HCT116 (cell line): ENCODE measurements around the gene NUP210. TPM values are rescaled to one million over a fixed set of nuclear protein-coding genes. Genes with fewer than 3 reads are reported as not detected.

Experiments
- ATAC-seq: fragments of 200-7000 bp; cut with Tn5 transposase; 2 replicates; pipeline ENCODE4 v1.9.1; 2020; ENCODE audit warnings: mild to moderate bottlenecking, moderate library complexity
- BruUV-seq: library from RNA; stranded (reverse); fragments of 400-500 nt; replicated peaks from 2 replicates; lab custom pipeline; 2021; lab: Mats Ljungman, UMichigan
- CTCF ChIA-PET: fragments of 300-600 bp; sonication (Branson Sonifier 250); formaldehyde crosslinking; loops from one replicate; lab custom pipeline; 2021; ENCODE audit warnings: antibody characterized with exemption; lab: Charles Lee
- POLR2A ChIA-PET: fragments of 300-600, 350-600 bp; sonication (Branson Sonifier 250); formaldehyde crosslinking; loops from one replicate; lab custom pipeline; 2021; ENCODE audit warnings: antibody characterized with exemption; lab: Charles Lee
- RAD21 ChIA-PET, 2 experiments: fragments of 300-600 bp; sonication (Branson Sonifier 250); formaldehyde crosslinking; loops; one replicate each; lab custom pipeline; 2023; ENCODE audit warnings: low total read pairs in 2 of 2; ENCODE audit not compliant: uncharacterized antibody in 2 of 2, unreplicated experiment in 2 of 2, low non-redundant PET in 1 of 2; lab: Charles Lee
- DNase-seq: peaks from one replicate; pipeline ENCODE4 v3.0.0-alpha.2; 2010; ENCODE audit warnings: low read depth, low spot score
- H2AFZ ChIP-seq: fragments of 200-600 bp; shearing (Covaris generic), sonication (generic); 2 replicates; pipeline ENCODE4 v1.6.1; 2017; ENCODE audit warnings: low read depth, mixed run types, mixed read lengths, antibody characterized with exemption, low read length; ENCODE audit not compliant: poor library complexity, severe bottlenecking
- H3K27ac ChIP-seq: 2 replicates; pipeline ENCODE4 v1.5.1; 2012; ENCODE audit warnings: low read depth, low read length
- H3K27me3 ChIP-seq: fragments of 200-600 bp; sonication (generic); 2 replicates; pipeline ENCODE4 v1.6.1; 2016; ENCODE audit warnings: mixed run types, low read length, mixed read lengths; ENCODE audit not compliant: insufficient read depth
- H3K36me3 ChIP-seq, 2 experiments: fragments of 200-500 bp in 1 of 2; fragments of 200-600 bp in 1 of 2; sonication (Bioruptor generic) in 1 of 2; sonication (generic) in 1 of 2; 2 replicates each; pipeline versions ENCODE4 v1.5.1 to v1.6.1; 2014 to 2016; ENCODE audit warnings: low read length in 2 of 2, inconsistent platforms in 1 of 2, mixed read lengths in 1 of 2, mixed run types in 1 of 2; ENCODE audit not compliant: insufficient read depth in 2 of 2, control insufficient read depth in 1 of 2
- H3K4me1 ChIP-seq, 2 experiments: fragments of 200-600 bp in 1 of 2; sonication (generic) in 1 of 2; 2 replicates each; pipeline versions ENCODE4 v1.5.1 to v1.6.1; 2012 to 2017; ENCODE audit warnings: low read length in 2 of 2, inconsistent platforms in 1 of 2, mild to moderate bottlenecking in 1 of 2, mixed read lengths in 1 of 2, mixed run types in 1 of 2, moderate library complexity in 1 of 2; ENCODE audit not compliant: insufficient read depth in 2 of 2, control insufficient read depth in 1 of 2
- H3K4me2 ChIP-seq: fragments of 200-600 bp; sonication (generic); 2 replicates; pipeline ENCODE4 v1.6.1; 2017; ENCODE audit warnings: mixed run types, low read length, mixed read lengths
- H3K4me3 ChIP-seq, 2 experiments: fragments of 200-600 bp in 1 of 2; sonication (generic) in 1 of 2; replicated peaks in 1 of 2; 2 replicates each; pipeline ENCODE4 v1.5.1; 2011 to 2016; ENCODE audit warnings: low read length in 2 of 2, control low read depth in 1 of 2, low read depth in 1 of 2, mild to moderate bottlenecking in 1 of 2, mixed read lengths in 1 of 2, mixed run types in 1 of 2
- H3K79me2 ChIP-seq: fragments of 200-600 bp; sonication (generic); 2 replicates; pipeline ENCODE4 v1.6.1; 2017; ENCODE audit warnings: mild to moderate bottlenecking, mixed run types, low read length, moderate library complexity, mixed read lengths; ENCODE audit not compliant: insufficient read depth
- H3K9ac ChIP-seq: fragments of 200-600 bp; sonication (generic); 2 replicates; pipeline ENCODE4 v1.6.1; 2016; ENCODE audit warnings: low read length, mixed read lengths
- H3K9me2 ChIP-seq: fragments of 200-600 bp; sonication (generic), shearing (Covaris generic); 2 replicates; pipeline ENCODE4 v1.6.1; 2017; ENCODE audit warnings: mixed run types, mild to moderate bottlenecking, moderate library complexity; ENCODE audit not compliant: insufficient read depth
- H3K9me3 ChIP-seq, 2 experiments: fragments of 200-500 bp in 1 of 2; fragments of 200-600 bp in 1 of 2; sonication (Bioruptor generic) in 1 of 2; sonication (generic) in 1 of 2; 2 replicates each; pipeline ENCODE4 v1.6.1; 2014 to 2017; ENCODE audit warnings: low read length in 2 of 2, mixed read lengths in 2 of 2, inconsistent platforms in 1 of 2, low read depth in 1 of 2, mild to moderate bottlenecking in 1 of 2, mixed run types in 1 of 2, moderate library complexity in 1 of 2; ENCODE audit not compliant: control insufficient read depth in 1 of 2, insufficient read depth in 1 of 2
- H4K20me1 ChIP-seq: fragments of 200-600 bp; sonication (generic), shearing (Covaris generic); 2 replicates; pipeline ENCODE4 v1.6.1; 2017; ENCODE audit warnings: mixed run types, mild to moderate bottlenecking, moderate library complexity; ENCODE audit not compliant: insufficient read depth
- CBX3 ChIP-seq: IDR thresholded peaks from 2 replicates; pipeline ENCODE4 v1.6.1; 2012; ENCODE audit warnings: low read depth
- CEBPB ChIP-seq: IDR thresholded peaks from 2 replicates; pipeline ENCODE4 v1.6.1; 2012; ENCODE audit warnings: low read depth
- ELF1 ChIP-seq: IDR thresholded peaks from 2 replicates; pipeline ENCODE4 v1.6.1; 2012; ENCODE audit warnings: low read depth, borderline replicate concordance
- EZH2 ChIP-seq: fragments of 200-600 bp; sonication (generic); IDR thresholded peaks from 2 replicates; pipeline ENCODE4 v1.6.1; 2017; ENCODE audit warnings: antibody characterized with exemption, mixed run types
- EZH2phosphoT487 ChIP-seq: fragments of 200-600 bp; IDR thresholded peaks from 2 replicates; pipeline ENCODE4 v1.6.1; 2018; ENCODE audit warnings: antibody characterized with exemption, borderline replicate concordance
- FOSL1 ChIP-seq: IDR thresholded peaks from 2 replicates; pipeline ENCODE4 v1.6.1; 2012; ENCODE audit warnings: low read depth
- JUND ChIP-seq: IDR thresholded peaks from 2 replicates; pipeline ENCODE4 v1.6.1; 2012
- POLR2A ChIP-seq: IDR thresholded peaks from 2 replicates; pipeline ENCODE4 v1.7.0; 2011; ENCODE audit warnings: borderline replicate concordance; ENCODE audit not compliant: insufficient read depth, insufficient read length; ENCODE audit errors: extremely low read depth
- POLR2AphosphoS5 ChIP-seq: IDR thresholded peaks from 2 replicates; pipeline ENCODE4 v1.6.1; 2011; ENCODE audit warnings: mild to moderate bottlenecking, low read depth, low read length, moderate library complexity
- SIN3A ChIP-seq: IDR thresholded peaks from 2 replicates; pipeline ENCODE4 v1.6.1; 2012; ENCODE audit warnings: low read depth
- SP1 ChIP-seq: IDR thresholded peaks from 2 replicates; pipeline ENCODE4 v1.6.1; 2012; ENCODE audit warnings: low read depth
- TCF7L2 ChIP-seq: IDR thresholded peaks from 2 replicates; pipeline ENCODE4 v1.7.0; 2011; ENCODE audit warnings: borderline replicate concordance, inconsistent platforms; ENCODE audit not compliant: insufficient read depth, insufficient read length; ENCODE audit errors: extremely low read depth
- YY1 ChIP-seq: IDR thresholded peaks from 2 replicates; pipeline ENCODE4 v1.6.1; 2011; ENCODE audit warnings: low read length, low read depth, moderate library complexity, mild to moderate bottlenecking; ENCODE audit not compliant: insufficient replicate concordance; ENCODE audit errors: extremely low read depth
- ZFX ChIP-seq: fragments of 450-650 bp; IDR thresholded peaks from 2 replicates; pipeline ENCODE4 v1.6.1; 2017
- ZNF274 ChIP-seq: fragments of 200-500 bp; sonication (Bioruptor generic); IDR thresholded peaks from 2 replicates; pipeline ENCODE4 v1.6.1; 2014; ENCODE audit warnings: mild to moderate bottlenecking, low read depth, low read length, inconsistent platforms
- intact Hi-C: fragments of 100-400 bp; cut with micrococcal nuclease; formaldehyde crosslinking; loops from 2 replicates; pipeline ENCODE4 v1.10.0; 2022
- total RNA-seq: library from RNA; stranded (reverse); gene quantifications from one replicate; pipeline ENCODE4 v1.2.1, GENCODE V29; 2021; ENCODE audit not compliant: unreplicated experiment
- TF ChIP-seq, protein P1 (sequence below): IDR thresholded peaks from 2 replicates; pipeline ENCODE4 v1.6.1; 2012; ENCODE audit warnings: low read depth
- TF ChIP-seq, protein P2 (sequence below): IDR thresholded peaks from 2 replicates; pipeline ENCODE4 v1.6.1; 2011; ENCODE audit warnings: mild to moderate bottlenecking, low read length, moderate library complexity; ENCODE audit not compliant: insufficient replicate concordance; ENCODE audit errors: extremely low read depth
- TF ChIP-seq, protein P3 (sequence below), 3 experiments: fragments of 200-600 bp in 1 of 3; sonication (generic) in 1 of 3; IDR thresholded peaks in 2 of 3; conservative IDR thresholded peaks in 1 of 3; 2 replicates each; pipeline ENCODE4 v1.5.1; 2012 to 2017; ENCODE audit warnings: low read depth in 2 of 3, low read length in 2 of 3, antibody characterized with exemption in 1 of 3, borderline replicate concordance in 1 of 3, control low read depth in 1 of 3, mild to moderate bottlenecking in 1 of 3, mixed read lengths in 1 of 3, mixed run types in 1 of 3, moderate library complexity in 1 of 3; ENCODE audit not compliant: insufficient read depth in 1 of 3

The NUP210 gene
- total RNA-seq, 1 experiment from 2014 or later = 74.9 TPM

DNA sequence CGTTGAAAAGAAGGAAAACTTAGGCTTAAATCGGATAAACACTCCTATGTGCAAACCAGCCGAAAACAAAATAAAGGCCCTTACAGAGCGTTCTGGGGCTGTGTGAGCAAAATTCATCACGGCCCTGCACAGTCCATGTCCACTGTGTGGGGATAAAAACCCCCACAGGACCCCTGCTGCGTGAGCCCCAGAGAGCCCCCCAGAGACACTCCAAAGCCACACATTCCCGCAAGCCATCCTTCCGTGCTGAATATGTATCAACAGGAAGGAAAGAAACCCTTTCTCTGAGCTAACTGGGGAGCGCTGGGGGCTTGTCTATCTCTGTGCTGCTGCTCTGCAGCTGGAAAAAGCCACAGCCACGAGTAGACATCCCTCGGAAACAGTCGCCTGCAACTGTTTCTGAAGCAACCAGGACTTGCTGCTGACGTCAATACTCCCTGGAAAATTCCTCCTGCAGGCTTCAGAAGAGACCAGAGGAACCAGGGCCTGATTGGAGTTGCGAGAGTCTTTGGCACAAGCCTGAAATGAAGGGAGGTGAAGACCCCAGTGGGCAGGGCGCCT is 72.7 kb downstream of the NUP210 start:
- RAD21 ChIA-PET = no interaction called here
- CTCF ChIA-PET = no interaction called here
- no peaks in the 10 kb centered on the region for H3K9me3 ChIP-seq

More for the DNA sequence above, 72.7 kb downstream of the NUP210 start:
- H3K27me3 ChIP-seq = no peaks in the 10 kb centered on the region
- no peak overlapping the region for H3K4me3 ChIP-seq
- no peak overlapping the region for H3K9ac ChIP-seq
- BruUV-seq = no TSS peak
- POLR2A ChIA-PET = no interaction called here
- no peaks in the 10 kb centered on the region for H3K9me2 ChIP-seq
- intact Hi-C loops = no loop called here
- ATAC-seq (no peak), DNase-seq (no peak)
- no peaks in the 10 kb centered on the region for H4K20me1 ChIP-seq
- no peak overlapping the region for H3K4me2 ChIP-seq
- H2AFZ ChIP-seq = no peak overlapping the region
- peaks cover 17 to 23% of the 10 kb centered on the region in 2 experiments; a peak in 3 of 4 replicates for H3K36me3 ChIP-seq
- H3K27ac ChIP-seq = no peak overlapping the region
- TF ChIP-seq, protein P1, sequence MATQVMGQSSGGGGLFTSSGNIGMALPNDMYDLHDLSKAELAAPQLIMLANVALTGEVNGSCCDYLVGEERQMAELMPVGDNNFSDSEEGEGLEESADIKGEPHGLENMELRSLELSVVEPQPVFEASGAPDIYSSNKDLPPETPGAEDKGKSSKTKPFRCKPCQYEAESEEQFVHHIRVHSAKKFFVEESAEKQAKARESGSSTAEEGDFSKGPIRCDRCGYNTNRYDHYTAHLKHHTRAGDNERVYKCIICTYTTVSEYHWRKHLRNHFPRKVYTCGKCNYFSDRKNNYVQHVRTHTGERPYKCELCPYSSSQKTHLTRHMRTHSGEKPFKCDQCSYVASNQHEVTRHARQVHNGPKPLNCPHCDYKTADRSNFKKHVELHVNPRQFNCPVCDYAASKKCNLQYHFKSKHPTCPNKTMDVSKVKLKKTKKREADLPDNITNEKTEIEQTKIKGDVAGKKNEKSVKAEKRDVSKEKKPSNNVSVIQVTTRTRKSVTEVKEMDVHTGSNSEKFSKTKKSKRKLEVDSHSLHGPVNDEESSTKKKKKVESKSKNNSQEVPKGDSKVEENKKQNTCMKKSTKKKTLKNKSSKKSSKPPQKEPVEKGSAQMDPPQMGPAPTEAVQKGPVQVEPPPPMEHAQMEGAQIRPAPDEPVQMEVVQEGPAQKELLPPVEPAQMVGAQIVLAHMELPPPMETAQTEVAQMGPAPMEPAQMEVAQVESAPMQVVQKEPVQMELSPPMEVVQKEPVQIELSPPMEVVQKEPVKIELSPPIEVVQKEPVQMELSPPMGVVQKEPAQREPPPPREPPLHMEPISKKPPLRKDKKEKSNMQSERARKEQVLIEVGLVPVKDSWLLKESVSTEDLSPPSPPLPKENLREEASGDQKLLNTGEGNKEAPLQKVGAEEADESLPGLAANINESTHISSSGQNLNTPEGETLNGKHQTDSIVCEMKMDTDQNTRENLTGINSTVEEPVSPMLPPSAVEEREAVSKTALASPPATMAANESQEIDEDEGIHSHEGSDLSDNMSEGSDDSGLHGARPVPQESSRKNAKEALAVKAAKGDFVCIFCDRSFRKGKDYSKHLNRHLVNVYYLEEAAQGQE = no peak
- TF ChIP-seq ELF1 = no peak
- TF ChIP-seq SIN3A = no peak
- no peak for TF ChIP-seq ZNF274
- TF ChIP-seq POLR2A = no peak
- no peak for TF ChIP-seq SP1
- no peak for TF ChIP-seq EZH2phosphoT487
- no peak for TF ChIP-seq FOSL1
- no peak for TF ChIP-seq YY1
- TF ChIP-seq EZH2 = no peak
- no peak for TF ChIP-seq POLR2AphosphoS5
- TF ChIP-seq JUND = no peak
- TF ChIP-seq, protein P2, sequence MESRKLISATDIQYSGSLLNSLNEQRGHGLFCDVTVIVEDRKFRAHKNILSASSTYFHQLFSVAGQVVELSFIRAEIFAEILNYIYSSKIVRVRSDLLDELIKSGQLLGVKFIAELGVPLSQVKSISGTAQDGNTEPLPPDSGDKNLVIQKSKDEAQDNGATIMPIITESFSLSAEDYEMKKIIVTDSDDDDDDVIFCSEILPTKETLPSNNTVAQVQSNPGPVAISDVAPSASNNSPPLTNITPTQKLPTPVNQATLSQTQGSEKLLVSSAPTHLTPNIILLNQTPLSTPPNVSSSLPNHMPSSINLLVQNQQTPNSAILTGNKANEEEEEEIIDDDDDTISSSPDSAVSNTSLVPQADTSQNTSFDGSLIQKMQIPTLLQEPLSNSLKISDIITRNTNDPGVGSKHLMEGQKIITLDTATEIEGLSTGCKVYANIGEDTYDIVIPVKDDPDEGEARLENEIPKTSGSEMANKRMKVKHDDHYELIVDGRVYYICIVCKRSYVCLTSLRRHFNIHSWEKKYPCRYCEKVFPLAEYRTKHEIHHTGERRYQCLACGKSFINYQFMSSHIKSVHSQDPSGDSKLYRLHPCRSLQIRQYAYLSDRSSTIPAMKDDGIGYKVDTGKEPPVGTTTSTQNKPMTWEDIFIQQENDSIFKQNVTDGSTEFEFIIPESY = no peak
- no peak for TF ChIP-seq CEBPB
- TF ChIP-seq, protein P3, sequence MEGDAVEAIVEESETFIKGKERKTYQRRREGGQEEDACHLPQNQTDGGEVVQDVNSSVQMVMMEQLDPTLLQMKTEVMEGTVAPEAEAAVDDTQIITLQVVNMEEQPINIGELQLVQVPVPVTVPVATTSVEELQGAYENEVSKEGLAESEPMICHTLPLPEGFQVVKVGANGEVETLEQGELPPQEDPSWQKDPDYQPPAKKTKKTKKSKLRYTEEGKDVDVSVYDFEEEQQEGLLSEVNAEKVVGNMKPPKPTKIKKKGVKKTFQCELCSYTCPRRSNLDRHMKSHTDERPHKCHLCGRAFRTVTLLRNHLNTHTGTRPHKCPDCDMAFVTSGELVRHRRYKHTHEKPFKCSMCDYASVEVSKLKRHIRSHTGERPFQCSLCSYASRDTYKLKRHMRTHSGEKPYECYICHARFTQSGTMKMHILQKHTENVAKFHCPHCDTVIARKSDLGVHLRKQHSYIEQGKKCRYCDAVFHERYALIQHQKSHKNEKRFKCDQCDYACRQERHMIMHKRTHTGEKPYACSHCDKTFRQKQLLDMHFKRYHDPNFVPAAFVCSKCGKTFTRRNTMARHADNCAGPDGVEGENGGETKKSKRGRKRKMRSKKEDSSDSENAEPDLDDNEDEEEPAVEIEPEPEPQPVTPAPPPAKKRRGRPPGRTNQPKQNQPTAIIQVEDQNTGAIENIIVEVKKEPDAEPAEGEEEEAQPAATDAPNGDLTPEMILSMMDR (IDR thresholded peaks at IDR 0.05 in 2 of 3, conservative IDR thresholded peaks at IDR 0.05 in 1 of 3; ENCODE audit: borderline replicate concordance in 1 of 3, insufficient read depth in 1 of 3, low read depth in 2 of 3, low read length in 2 of 3) = no peak
- no peak for TF ChIP-seq TCF7L2
- no peak for TF ChIP-seq CBX3
- no peak for TF ChIP-seq ZFX
- TF ChIP-seq, all 23 proteins: peak for 0
- Histone ChIP-seq H3K79me2 (no peaks in the 10 kb centered on the region), H3K4me1 (no peaks in the 10 kb centered on the region)
